Measurements from ENCODE around the gene SLC2A4RG. TPM values are rescaled to one million over a fixed set of nuclear protein-coding genes. Genes with fewer than 3 reads are reported as not detected.

The SLC2A4RG gene
- total and polyA plus RNA-seq, 2 experiments from 2014 or later: 43.9 to 50.4 TPM

- Histone ChIP-seq H2AFZ (no peak overlapping the region), H3K4me1 (ENCODE audit: insufficient read depth) (peaks cover 4% of the 10 kb centered on the region), H3K27ac (no peak overlapping the region), H3K9me2 (replicated peaks; ENCODE audit: insufficient read depth) (no peaks in the 10 kb centered on the region), H3K9me3 (ENCODE audit: low read depth) (no peaks in the 10 kb centered on the region), H3K36me3 (replicated peaks; ENCODE audit: insufficient read depth, low read depth) (no peaks in the 10 kb centered on the region), H3K4me2 (no peak overlapping the region), H4K20me1 (ENCODE audit: insufficient read depth, poor library complexity, severe bottlenecking) (no peaks in the 10 kb centered on the region), H3K27me3 (no peaks in the 10 kb centered on the region), H3K79me2 (no peaks in the 10 kb centered on the region), H3K4me3 (no peak overlapping the region)
- no peak for TF ChIP-seq EZH2phosphoT487 (IDR thresholded peaks at IDR 0.05; ENCODE audit: low read depth, severe bottlenecking, unreplicated experiment)
- no peak for TF ChIP-seq EZH2 (IDR thresholded peaks at IDR 0.05; ENCODE audit: borderline replicate concordance)
- TF ChIP-seq CTCF (IDR thresholded peaks at IDR 0.05; ENCODE audit: poor library complexity): no peak
- 97% methylated on average over 13 of the region's 13 CpGs for WGBS (ENCODE audit: low lambda C conversion rate, missing lambda C conversion rate)
- DNase-seq (ENCODE audit: low spot score): no peak
Observed at GRCh38 chr20:63777614-63778013, 38.0 kb downstream of the SLC2A4RG start.

GRCh38 chr20:63778034-63778752, 38.6 kb downstream of the SLC2A4RG start:
- Histone ChIP-seq H3K27ac (no peak overlapping the region), H3K27me3 (no peaks in the 10 kb centered on the region), H3K79me2 (no peaks in the 10 kb centered on the region), H3K9me2 (replicated peaks; ENCODE audit: insufficient read depth) (no peaks in the 10 kb centered on the region), H3K36me3 (replicated peaks; ENCODE audit: insufficient read depth, low read depth) (no peaks in the 10 kb centered on the region), H3K4me2 (no peak overlapping the region), H2AFZ (no peak overlapping the region), H3K9me3 (ENCODE audit: low read depth) (no peaks in the 10 kb centered on the region), H3K4me1 (ENCODE audit: insufficient read depth) (peaks cover 4% of the 10 kb centered on the region), H3K4me3 (no peak overlapping the region), H4K20me1 (ENCODE audit: insufficient read depth, poor library complexity, severe bottlenecking) (no peaks in the 10 kb centered on the region)
- no peak for DNase-seq (ENCODE audit: low spot score)
- 66% methylated on average over 19 of the region's 19 CpGs for whole genome bisulfite sequencing (ENCODE audit: low lambda C conversion rate, missing lambda C conversion rate)
- TF ChIP-seq EZH2phosphoT487 (IDR thresholded peaks at IDR 0.05; ENCODE audit: low read depth, severe bottlenecking, unreplicated experiment): no peak

GRCh38 chr20:63778857-63779256, 39.3 kb downstream of the SLC2A4RG start:
- no peak overlapping the region for H2AFZ ChIP-seq
- TF ChIP-seq EZH2 (IDR thresholded peaks at IDR 0.05; ENCODE audit: borderline replicate concordance) (no peak), CTCF (IDR thresholded peaks at IDR 0.05; ENCODE audit: poor library complexity) (no peak), EZH2phosphoT487 (IDR thresholded peaks at IDR 0.05; ENCODE audit: low read depth, severe bottlenecking, unreplicated experiment) (no peak)
- DNase-seq (ENCODE audit: low spot score): no peak
- H3K4me2 ChIP-seq: no peak overlapping the region
- no peaks in the 10 kb centered on the region for H3K9me3 ChIP-seq (ENCODE audit: low read depth)
- H4K20me1 ChIP-seq (ENCODE audit: insufficient read depth, poor library complexity, severe bottlenecking): no peaks in the 10 kb centered on the region
- no peaks in the 10 kb centered on the region for H3K27me3 ChIP-seq
- WGBS (ENCODE audit: low lambda C conversion rate, missing lambda C conversion rate): 88% methylated on average over 9 of the region's 9 CpGs
- no peak overlapping the region for H3K4me3 ChIP-seq
- no peak overlapping the region for H3K27ac ChIP-seq
- H3K79me2 ChIP-seq: no peaks in the 10 kb centered on the region
- no peaks in the 10 kb centered on the region for H3K9me2 ChIP-seq (replicated peaks; ENCODE audit: insufficient read depth)
- H3K36me3 ChIP-seq (replicated peaks; ENCODE audit: insufficient read depth, low read depth): no peaks in the 10 kb centered on the region
- H3K4me1 ChIP-seq (ENCODE audit: insufficient read depth): peaks cover 4% of the 10 kb centered on the region

- Histone ChIP-seq H3K9me3 (ENCODE audit: low read depth) (no peaks in the 10 kb centered on the region), H3K36me3 (replicated peaks; ENCODE audit: insufficient read depth, low read depth) (no peaks in the 10 kb centered on the region), H3K4me2 (no peak overlapping the region), H3K27ac (no peak overlapping the region), H3K27me3 (no peaks in the 10 kb centered on the region), H3K9me2 (replicated peaks; ENCODE audit: insufficient read depth) (no peaks in the 10 kb centered on the region), H3K4me1 (ENCODE audit: insufficient read depth) (no peaks in the 10 kb centered on the region), H3K4me3 (no peak overlapping the region), H4K20me1 (ENCODE audit: insufficient read depth, poor library complexity, severe bottlenecking) (no peaks in the 10 kb centered on the region), H2AFZ (no peak overlapping the region), H3K79me2 (no peaks in the 10 kb centered on the region)
- no peak for TF ChIP-seq EZH2phosphoT487 (IDR thresholded peaks at IDR 0.05; ENCODE audit: low read depth, severe bottlenecking, unreplicated experiment)
- no peak for TF ChIP-seq EZH2 (IDR thresholded peaks at IDR 0.05; ENCODE audit: borderline replicate concordance)
- TF ChIP-seq CTCF (IDR thresholded peaks at IDR 0.05; ENCODE audit: poor library complexity): no peak
- 97% methylated on average over 14 of the region's 14 CpGs for WGBS (ENCODE audit: low lambda C conversion rate, missing lambda C conversion rate)
- no peak for DNase-seq (ENCODE audit: low spot score)
Observed at GRCh38 chr20:63781181-63781580, 41.6 kb downstream of the SLC2A4RG start.

All from hepatocyte (in vitro differentiated cells).